CD14-positive monocyte (primary cell): ENCODE results near the gene LIX1L. TPM values are rescaled to one million over a fixed set of nuclear protein-coding genes. Genes with fewer than 3 reads are reported as not detected.

Source experiments
- DNase-seq, 3 donors: peaks; one replicate each; pipeline ENCODE4 v3.0.0-alpha.2; 2011 to 2022
- H2AFZ ChIP-seq: 2 replicates; pipeline ENCODE4 v1.6.0; 2012; ENCODE audit warnings: mild to moderate bottlenecking, low read depth, low read length, inconsistent platforms; ENCODE audit not compliant: insufficient read depth, poor library complexity, severe bottlenecking
- H3K27ac ChIP-seq, 2 donors: 1 replicate in 1 of 2; 2 replicates in 1 of 2; pipeline ENCODE4 v1.5.1; 2012 to 2013; ENCODE audit warnings: low read length in 2 of 2, control low read depth in 1 of 2, inconsistent platforms in 1 of 2, low read depth in 1 of 2, mild to moderate bottlenecking in 1 of 2
- H3K27me3 ChIP-seq, 2 donors: one replicate each; pipeline versions ENCODE4 v1.6.0 to v1.6.1; 2011 to 2013; ENCODE audit warnings: low read length in 2 of 2; ENCODE audit not compliant: control insufficient read depth in 2 of 2, insufficient read depth in 2 of 2
- H3K36me3 ChIP-seq, 2 donors: replicated peaks in 1 of 2; 1 replicate in 1 of 2; 2 replicates in 1 of 2; pipeline versions ENCODE4 v1.5.1 to v1.6.1; 2012 to 2013; ENCODE audit warnings: low read length in 2 of 2, control low read depth in 1 of 2, inconsistent platforms in 1 of 2, mild to moderate bottlenecking in 1 of 2; ENCODE audit not compliant: insufficient read depth in 2 of 2, control insufficient read depth in 1 of 2
- H3K4me1 ChIP-seq, 2 donors: 1 replicate in 1 of 2; 2 replicates in 1 of 2; pipeline versions ENCODE4 v1.5.1 to v1.6.1; 2012 to 2013; ENCODE audit warnings: low read length in 2 of 2, control low read depth in 1 of 2, inconsistent platforms in 1 of 2, mild to moderate bottlenecking in 1 of 2, moderate library complexity in 1 of 2; ENCODE audit not compliant: insufficient read depth in 2 of 2, control insufficient read depth in 1 of 2
- H3K4me2 ChIP-seq: replicated peaks from 2 replicates; pipeline ENCODE3; 2012; ENCODE audit warnings: low read length, moderate library complexity, mild to moderate bottlenecking; ENCODE audit not compliant: poor library complexity, severe bottlenecking; ENCODE audit errors: extremely low read depth
- H3K4me3 ChIP-seq, 3 experiments: fragments of 200-600 bp in 1 of 3; sonication (generic) in 1 of 3; replicated peaks in 1 of 3; 1 replicate in 2 of 3; 2 replicates in 1 of 3; pipeline ENCODE4 v1.5.1; 2011 to 2013; ENCODE audit warnings: low read length in 3 of 3, mild to moderate bottlenecking in 3 of 3, control low read depth in 2 of 3, low read depth in 2 of 3, inconsistent platforms in 1 of 3, moderate library complexity in 1 of 3
- H3K79me2 ChIP-seq: 2 replicates; pipeline ENCODE4 v1.6.0; 2012; ENCODE audit warnings: mild to moderate bottlenecking, control low read depth, inconsistent platforms, low read length, moderate library complexity; ENCODE audit not compliant: insufficient read depth
- H3K9ac ChIP-seq: 2 replicates; pipeline ENCODE4 v1.6.0; 2017; ENCODE audit warnings: low read length, mild to moderate bottlenecking; ENCODE audit not compliant: insufficient read depth, poor library complexity, severe bottlenecking
- H3K9me3 ChIP-seq, 2 donors: replicated peaks in 1 of 2; 1 replicate in 1 of 2; 2 replicates in 1 of 2; pipeline versions ENCODE4 v1.5.1 to v1.6.1; 2012 to 2013; ENCODE audit warnings: low read length in 2 of 2, control low read depth in 1 of 2; ENCODE audit not compliant: control insufficient read depth in 1 of 2, insufficient read depth in 1 of 2
- H4K20me1 ChIP-seq: 2 replicates; pipeline ENCODE4 v1.6.0; 2012; ENCODE audit warnings: mild to moderate bottlenecking, low read length, control low read depth, moderate library complexity; ENCODE audit not compliant: insufficient read depth
- H3K27ac Mint-ChIP-seq, 7 donors: one replicate each; pipeline ENCODE4 v1.8.0; 2020; ENCODE audit warnings: mild to moderate bottlenecking in 7 of 7, mixed read lengths in 7 of 7, moderate library complexity in 6 of 7, inconsistent platforms in 2 of 7
- H3K27me3 Mint-ChIP-seq, 3 donors: one replicate each; pipeline ENCODE4 v1.8.0; 2021 to 2022; ENCODE audit warnings: low read depth in 3 of 3, mild to moderate bottlenecking in 3 of 3, mixed read lengths in 3 of 3, moderate library complexity in 3 of 3, inconsistent platforms in 1 of 3
- H3K36me3 Mint-ChIP-seq, 2 donors: one replicate each; pipeline ENCODE4 v1.8.0; 2020; ENCODE audit warnings: mixed read lengths in 2 of 2, inconsistent platforms in 1 of 2, mild to moderate bottlenecking in 1 of 2
- H3K4me1 Mint-ChIP-seq: one replicate; pipeline ENCODE4 v1.8.0; 2020; ENCODE audit warnings: mild to moderate bottlenecking, mixed read lengths
- H3K4me3 Mint-ChIP-seq, 2 donors: one replicate each; pipeline ENCODE4 v1.8.0; 2020; ENCODE audit warnings: mild to moderate bottlenecking in 2 of 2, mixed read lengths in 2 of 2, moderate library complexity in 1 of 2
- H3K9me3 Mint-ChIP-seq, 7 donors: one replicate each; pipeline ENCODE4 v1.8.0; 2020 to 2022; ENCODE audit warnings: mixed read lengths in 7 of 7, mild to moderate bottlenecking in 6 of 7, moderate library complexity in 6 of 7, inconsistent platforms in 2 of 7
- CTCF ChIP-seq: fragments of 200-600 bp; IDR thresholded peaks from one replicate; pipeline ENCODE4 v1.8.0; 2022; ENCODE audit warnings: antibody characterized with exemption, mild to moderate bottlenecking
- WGBS: methylation state at CpG from one replicate; pipeline ENCODE4 v1.1.5; 2013; ENCODE audit warnings: missing lambda C conversion rate; ENCODE audit not compliant: insufficient coverage; 5-methylcytosine and 5-hydroxymethylcytosine counted together
- intact Hi-C, 2 donors: fragments of 100-400 bp; cut with micrococcal nuclease; formaldehyde crosslinking; loops; one replicate each; pipeline versions ENCODE4 v1.15.0 to v1.15.1; 2023
- polyA plus RNA-seq, 3 donors: library from polyadenylated mRNA; depleted of rRNA in 1 of 3; unstranded in 2 of 3; stranded (reverse) in 1 of 3; fragments of 300-500 nt in 2 of 3; fragments of >200 nt in 1 of 3; fragmentation: Illumina TruSeq in 2 of 3; gene quantifications; 1 replicate in 2 of 3; 2 replicates in 1 of 3; pipeline ENCODE4 v1.2.3, GENCODE V29; 2012 to 2021

The LIX1L gene
- polyA plus RNA-seq, 3 donors = 6.3 to 13.6 (median 8.5) TPM

DNA sequence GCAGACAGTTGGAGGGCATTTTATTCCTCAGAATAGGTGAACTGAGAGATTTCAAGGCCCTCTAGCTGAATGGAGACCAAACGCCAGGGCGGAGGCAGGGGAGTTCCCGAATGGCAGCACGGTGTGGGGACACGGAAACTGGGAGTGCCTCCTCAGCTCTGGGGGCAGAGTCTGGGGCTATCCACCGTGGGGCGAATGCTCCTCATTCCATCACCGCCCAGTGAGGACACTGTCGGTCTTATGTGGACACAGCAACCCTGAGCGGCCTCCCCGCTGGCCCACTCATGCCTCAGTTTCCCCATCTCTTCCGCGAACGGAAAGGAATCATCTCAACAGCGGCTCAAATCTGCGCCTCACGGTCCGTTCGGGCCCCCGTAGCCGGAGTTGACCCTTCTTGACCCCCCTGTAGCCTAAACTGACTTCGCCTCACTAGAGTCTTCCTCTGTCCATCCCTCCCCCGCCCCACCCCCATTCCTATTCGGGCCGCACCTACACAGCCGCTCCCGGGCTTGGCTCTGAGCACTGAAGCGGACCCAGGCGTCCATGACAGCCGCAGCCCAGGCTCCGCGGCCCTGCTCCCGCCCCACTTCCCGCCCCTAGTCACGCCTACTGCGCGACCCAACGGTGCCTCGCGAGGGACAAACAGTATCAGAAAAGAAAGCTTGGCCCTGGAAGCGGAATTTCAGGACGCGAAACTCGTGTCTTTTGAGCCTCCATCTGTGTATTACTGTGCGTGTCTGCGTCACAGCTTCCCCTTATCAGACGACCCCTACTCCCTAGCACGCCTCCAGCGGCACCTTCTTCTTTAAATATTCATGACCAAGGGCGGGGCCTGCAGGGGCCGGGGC lies 39.4 kb downstream of the LIX1L start, which contains the start of gene PEX11B:
PEX11B (minus strand) TSS at position 574 of the 848 bp plus-strand sequence; CDS start at position 545, 29 bp downstream.
- intact Hi-C loops = loop anchor here (2.0 to 5.0 kb wide), 4 partner anchors 38 to 61 kb away; partner anchors contain the start of genes ANKRD34A (in 1 of the 2), PIAS3 (in 1 of the 2) and POLR3GL (in 1 of the 2)

More for the DNA sequence above, 39.4 kb downstream of the LIX1L start, which contains the start of gene PEX11B:
- H3K4me2 ChIP-seq = peak within 1 kb of the TSS; percentile 88
- Mint-ChIP-seq H3K4me3 (peak within 1 kb of the TSS; percentile 88 to 93), H3K9me3 (no peaks in the 10 kb centered on the region), H3K27me3 (peaks cover 0 to 3% (median 3%) of the 10 kb centered on the region in 3 donors), H3K4me1 (peaks cover 41% of the 10 kb centered on the region), H3K27ac (peak within 1 kb of the TSS; percentile 89 to 97 (median 96)), H3K36me3 (peaks cover 30 to 44% of the 10 kb centered on the region in 2 donors)
- peaks cover 16 to 38% of the 10 kb centered on the region in 2 donors for H3K36me3 ChIP-seq
- under 1% methylated on average over 45 of the region's 51 CpGs for WGBS
- TF ChIP-seq CTCF = no peak
- peak; percentile 95 to 98 (median 95) for DNase-seq
- H4K20me1 ChIP-seq = no peaks in the 10 kb centered on the region
- peaks cover 27 to 39% of the 10 kb centered on the region in 2 donors for H3K4me1 ChIP-seq
- H3K9me3 ChIP-seq = no peaks in the 10 kb centered on the region
- H3K27ac ChIP-seq = peak within 1 kb of the TSS; percentile 74 to 82
- no peaks in the 10 kb centered on the region for H3K27me3 ChIP-seq
- peak within 1 kb of the TSS; percentile 91 for H2AFZ ChIP-seq
- peaks cover 13% of the 10 kb centered on the region for H3K79me2 ChIP-seq
- peak within 1 kb of the TSS; percentile 84 for H3K9ac ChIP-seq
- H3K4me3 ChIP-seq = peak within 1 kb of the TSS; percentile 70 to 98 (median 88)
